Measurements from ENCODE around the gene CAMKMT. TPM values are rescaled to one million over a fixed set of nuclear protein-coding genes. Genes with fewer than 3 reads are reported as not detected.
"Not testable (repeated sequence)": the region's sequence is repeated elsewhere in the genome, so short reads cannot be mapped to it uniquely, and the experiment has no call there.

CAMKMT gene
- total RNA-seq, 1 donor from 2014 or later, result 11.2 TPM

DNA sequence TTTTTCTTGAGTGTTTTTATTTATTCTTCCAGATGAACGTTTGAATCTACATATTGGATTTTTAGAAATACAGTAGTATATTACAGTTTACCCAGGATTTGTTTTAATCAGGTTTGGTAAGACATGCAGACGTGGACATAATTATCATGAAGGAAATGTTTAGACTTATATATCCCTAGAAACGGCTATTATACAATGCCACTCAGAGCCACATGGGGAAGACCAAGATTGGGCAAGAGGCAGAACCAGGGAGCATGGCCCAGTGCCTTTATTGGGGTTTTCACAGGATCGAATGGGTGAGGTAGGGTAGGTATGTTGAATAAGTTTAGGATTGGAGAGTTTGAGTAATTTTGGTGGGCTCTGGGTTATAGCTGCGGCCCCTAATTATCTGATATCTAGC lies 212.2 kb downstream of the CAMKMT start:
- intact Hi-C loops (cut with micrococcal nuclease), result loop anchor here (10.0 kb wide), 2 partner anchors 209 to 991 kb away; partner anchors contain the start of genes CAMKMT and PREPL
- peaks cover 36% of the 10 kb centered on the region for H3K4me1 Mint-ChIP-seq (ENCODE audit: low read depth)
- H3K27ac Mint-ChIP-seq, result no peak overlapping the region
- no peak overlapping the region for H3K4me3 Mint-ChIP-seq (ENCODE audit: low read depth)
- peaks cover 4% of the 10 kb centered on the region for H3K27me3 Mint-ChIP-seq (ENCODE audit: low read depth)
- no peaks in the 10 kb centered on the region for H3K36me3 Mint-ChIP-seq (ENCODE audit: low read depth)
- no peak for DNase-seq (ENCODE audit: low spot score)
- no peaks in the 10 kb centered on the region for H3K9me3 Mint-ChIP-seq

DNA sequence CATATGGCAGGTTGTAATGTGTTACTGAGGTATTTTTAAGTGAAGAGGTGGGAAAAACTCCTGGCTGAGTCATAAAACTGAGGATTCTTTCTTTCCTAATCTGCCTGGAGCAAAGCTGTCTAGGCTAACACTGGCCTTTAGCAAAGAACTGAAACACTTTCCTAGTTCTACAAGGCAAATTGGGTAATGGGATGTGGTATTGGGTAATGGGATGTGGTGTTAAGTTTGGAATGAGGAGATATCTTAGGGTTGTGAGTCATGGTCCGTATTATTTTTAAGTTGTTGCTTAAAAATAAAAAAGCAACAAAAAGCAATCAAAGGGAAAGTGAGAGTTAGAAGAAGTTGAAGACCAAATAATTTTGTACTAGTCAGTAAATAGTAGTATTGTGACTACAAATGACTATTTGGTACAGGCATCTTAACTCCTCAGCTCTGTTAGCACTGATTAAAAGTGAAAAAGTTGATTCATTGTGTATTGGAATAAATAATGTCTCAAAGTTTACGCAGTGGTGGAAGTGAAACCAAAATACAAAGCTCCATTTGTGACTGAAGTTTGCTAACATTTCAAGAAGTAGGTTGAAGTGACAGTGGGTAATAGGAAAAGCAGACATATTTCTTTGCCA lies 216.8 kb downstream of the CAMKMT start:
- Mint-ChIP-seq H3K27ac (peak overlapping the region; percentile 74), H3K36me3 (ENCODE audit: low read depth) (no peaks in the 10 kb centered on the region), H3K4me1 (ENCODE audit: low read depth) (peaks cover 30% of the 10 kb centered on the region), H3K9me3 (no peaks in the 10 kb centered on the region), H3K4me3 (ENCODE audit: low read depth) (peak overlapping the region; percentile 40), H3K27me3 (ENCODE audit: low read depth) (no peaks in the 10 kb centered on the region)
- intact Hi-C loops (cut with micrococcal nuclease), result loop anchor here (1.0 to 10.0 kb wide), 4 partner anchors 38 to 986 kb away; partner anchors contain the start of genes CAMKMT and PREPL
- no peak for DNase-seq (ENCODE audit: low spot score)

- Mint-ChIP-seq H3K27me3 (ENCODE audit: low read depth) (no peaks in the 10 kb centered on the region), H3K27ac (peak overlapping the region; percentile 74), H3K9me3 (no peaks in the 10 kb centered on the region), H3K4me3 (ENCODE audit: low read depth) (peak overlapping the region; percentile 40), H3K4me1 (ENCODE audit: low read depth) (peaks cover 30% of the 10 kb centered on the region), H3K36me3 (ENCODE audit: low read depth) (no peaks in the 10 kb centered on the region)
- no peak for DNase-seq (ENCODE audit: low spot score)
- intact Hi-C loops (cut with micrococcal nuclease), result loop anchor here (1.0 to 10.0 kb wide), 3 partner anchors 37 to 986 kb away; partner anchors contain the start of genes CAMKMT and PREPL
Measured at GRCh38 chr2:44579115-44579836, 217.5 kb downstream of the CAMKMT start.

DNA sequence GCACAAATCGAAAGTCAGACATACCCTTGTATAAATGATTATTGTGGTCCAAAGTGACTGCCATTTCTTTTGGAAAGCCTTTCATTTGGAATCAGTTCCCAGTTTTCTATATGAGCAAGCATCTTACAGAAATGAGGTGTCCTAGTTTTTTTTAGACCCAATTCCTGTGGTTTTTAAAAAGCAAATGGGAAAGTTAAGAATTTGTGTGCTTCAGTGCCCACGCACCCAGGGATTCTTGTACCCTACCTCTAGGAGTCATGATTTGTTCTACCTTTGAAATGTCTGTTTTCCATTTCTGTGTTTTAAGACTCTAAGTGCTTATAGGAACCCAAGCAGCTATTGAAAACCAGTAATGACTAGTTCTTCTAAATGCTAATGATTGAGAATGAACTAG lies 218.1 kb downstream of the CAMKMT start:
- Mint-ChIP-seq H3K4me1 (ENCODE audit: low read depth) (peaks cover 30% of the 10 kb centered on the region), H3K27me3 (ENCODE audit: low read depth) (no peaks in the 10 kb centered on the region), H3K27ac (peak overlapping the region; percentile 42), H3K9me3 (no peaks in the 10 kb centered on the region), H3K4me3 (ENCODE audit: low read depth) (no peak overlapping the region), H3K36me3 (ENCODE audit: low read depth) (no peaks in the 10 kb centered on the region)
- intact Hi-C loops (cut with micrococcal nuclease), result loop anchor here (1.0 to 10.0 kb wide), 3 partner anchors 36 to 985 kb away; partner anchors contain the start of genes CAMKMT and PREPL
- DNase-seq (ENCODE audit: low spot score), result no peak

GRCh38 chr2:44580875-44581515 lies 219.2 kb downstream of the CAMKMT start:
- intact Hi-C loops (cut with micrococcal nuclease), result no loop called here
- Mint-ChIP-seq H3K27me3 (ENCODE audit: low read depth) (no peaks in the 10 kb centered on the region), H3K9me3 (no peaks in the 10 kb centered on the region), H3K4me3 (ENCODE audit: low read depth) (peak overlapping the region; percentile 14), H3K27ac (peak overlapping the region; percentile 38), H3K4me1 (ENCODE audit: low read depth) (peaks cover 32% of the 10 kb centered on the region), H3K36me3 (ENCODE audit: low read depth) (no peaks in the 10 kb centered on the region)
- DNase-seq (ENCODE audit: low spot score), result no peak

DNA sequence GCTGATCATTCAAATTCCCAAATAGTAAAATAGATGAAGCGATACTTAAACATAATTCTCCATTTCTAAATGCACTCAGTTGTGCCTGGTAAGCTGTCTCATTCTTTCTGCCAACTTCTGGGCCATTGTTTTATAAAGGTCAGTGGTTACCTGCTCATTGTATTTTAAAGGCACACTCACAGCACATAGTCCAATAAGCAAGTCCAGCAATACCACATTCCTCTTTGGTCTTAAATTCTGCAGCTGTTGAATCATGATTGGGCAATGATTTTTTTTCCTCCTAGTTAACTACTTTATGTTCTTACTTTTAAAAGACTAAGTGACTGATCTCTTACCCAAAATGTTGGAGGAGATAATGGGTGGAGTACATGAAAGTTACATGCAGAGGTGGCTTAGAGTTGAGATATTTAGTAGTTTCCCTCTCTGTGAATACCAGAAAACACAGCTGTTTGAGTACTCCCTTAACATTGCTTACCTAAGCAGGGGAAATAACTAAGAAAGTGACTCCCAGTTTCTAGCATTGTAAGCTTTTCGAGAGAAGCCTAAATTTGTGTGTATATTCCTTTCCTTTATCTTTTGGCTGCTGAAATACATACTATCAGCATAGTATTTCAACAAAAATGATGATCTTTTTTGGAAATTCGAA lies 220.7 kb downstream of the CAMKMT start:
- no peak for DNase-seq (ENCODE audit: low spot score)
- Mint-ChIP-seq H3K27ac (no peak overlapping the region), H3K4me3 (ENCODE audit: low read depth) (no peak overlapping the region), H3K4me1 (ENCODE audit: low read depth) (peaks cover 35% of the 10 kb centered on the region), H3K36me3 (ENCODE audit: low read depth) (no peaks in the 10 kb centered on the region), H3K9me3 (no peaks in the 10 kb centered on the region), H3K27me3 (ENCODE audit: low read depth) (no peaks in the 10 kb centered on the region)
- intact Hi-C loops (cut with micrococcal nuclease), result no loop called here

- H3K4me3 Mint-ChIP-seq (ENCODE audit: low read depth); H3K4me1 Mint-ChIP-seq (ENCODE audit: low read depth); intact Hi-C loops (cut with micrococcal nuclease); H3K27ac Mint-ChIP-seq; H3K27me3 Mint-ChIP-seq (ENCODE audit: low read depth); H3K36me3 Mint-ChIP-seq (ENCODE audit: low read depth); DNase-seq (ENCODE audit: low spot score); H3K9me3 Mint-ChIP-seq: not testable (repeated sequence)
Measured at GRCh38 chr2:44595615-44596014, 233.9 kb downstream of the CAMKMT start.

- H3K27me3 Mint-ChIP-seq (ENCODE audit: low read depth), result no peaks in the 10 kb centered on the region
- no peak overlapping the region for H3K27ac Mint-ChIP-seq
- DNase-seq (ENCODE audit: low spot score), result no peak
- H3K9me3 Mint-ChIP-seq, result no peaks in the 10 kb centered on the region
- no peaks in the 10 kb centered on the region for H3K36me3 Mint-ChIP-seq (ENCODE audit: low read depth)
- H3K4me1 Mint-ChIP-seq (ENCODE audit: low read depth), result peaks cover 3% of the 10 kb centered on the region
- no peak overlapping the region for H3K4me3 Mint-ChIP-seq (ENCODE audit: low read depth)
- intact Hi-C loops (cut with micrococcal nuclease), result no loop called here
Measured at GRCh38 chr2:44596537-44597320, 235.0 kb downstream of the CAMKMT start.

GRCh38 chr2:44598330-44599119 lies 236.8 kb downstream of the CAMKMT start:
- DNase-seq (ENCODE audit: low spot score), result no peak
- Mint-ChIP-seq H3K27ac (no peak overlapping the region), H3K36me3 (ENCODE audit: low read depth) (no peaks in the 10 kb centered on the region), H3K9me3 (no peaks in the 10 kb centered on the region), H3K4me1 (ENCODE audit: low read depth) (peaks cover 3% of the 10 kb centered on the region), H3K27me3 (ENCODE audit: low read depth) (no peaks in the 10 kb centered on the region), H3K4me3 (ENCODE audit: low read depth) (no peak overlapping the region)
- intact Hi-C loops (cut with micrococcal nuclease), result no loop called here

DNA sequence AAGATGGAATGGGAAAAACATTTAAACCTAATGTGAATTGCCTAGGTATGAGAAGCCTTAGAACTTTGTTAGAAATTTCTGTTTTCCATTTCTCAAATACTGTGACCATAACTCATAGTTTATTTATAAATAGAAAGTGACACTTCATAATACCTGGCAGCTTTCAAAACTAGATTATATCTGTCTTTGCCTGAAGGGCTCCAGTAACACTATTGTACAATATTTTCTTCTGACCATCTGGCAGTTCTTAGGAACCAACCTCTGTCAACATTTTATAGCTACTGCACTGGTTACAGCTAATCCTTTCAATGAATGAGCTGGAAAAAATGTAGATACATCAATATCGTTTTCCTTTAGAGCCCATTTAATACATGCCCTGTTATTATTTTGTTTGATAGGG lies 237.4 kb downstream of the CAMKMT start:
- H3K9me3 Mint-ChIP-seq, result no peaks in the 10 kb centered on the region

DNA sequence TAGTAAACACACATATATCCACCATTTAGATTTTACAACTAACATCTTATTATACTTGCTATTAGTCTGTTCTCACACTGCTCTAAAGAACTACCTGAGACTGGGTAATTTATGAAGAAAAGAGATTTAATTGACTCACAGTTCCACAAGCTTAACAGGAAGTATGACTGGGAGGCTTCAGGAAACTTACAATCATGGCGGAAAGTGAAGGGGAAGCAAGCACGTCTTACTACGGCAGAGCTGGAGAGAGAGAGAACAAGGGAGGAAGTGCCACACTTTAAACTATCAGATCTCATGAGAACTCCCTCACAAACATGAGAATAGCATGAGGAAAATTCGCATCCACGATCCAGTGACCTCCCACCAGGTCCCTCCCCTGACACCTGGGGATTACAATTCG lies 240.7 kb downstream of the CAMKMT start:
- Mint-ChIP-seq H3K4me3 (ENCODE audit: low read depth) (no peak overlapping the region), H3K27me3 (ENCODE audit: low read depth) (peaks cover 2% of the 10 kb centered on the region), H3K9me3 (no peaks in the 10 kb centered on the region), H3K27ac (no peak overlapping the region), H3K36me3 (ENCODE audit: low read depth) (no peaks in the 10 kb centered on the region), H3K4me1 (ENCODE audit: low read depth) (no peaks in the 10 kb centered on the region)
- intact Hi-C loops (cut with micrococcal nuclease), result no loop called here
- DNase-seq (ENCODE audit: low spot score), result no peak

More for the DNA sequence above, 237.4 kb downstream of the CAMKMT start:
- DNase-seq (ENCODE audit: low spot score), result no peak
- Mint-ChIP-seq H3K27me3 (ENCODE audit: low read depth) (no peaks in the 10 kb centered on the region), H3K4me3 (ENCODE audit: low read depth) (no peak overlapping the region), H3K27ac (no peak overlapping the region), H3K36me3 (ENCODE audit: low read depth) (no peaks in the 10 kb centered on the region), H3K4me1 (ENCODE audit: low read depth) (peaks cover 3% of the 10 kb centered on the region)
- intact Hi-C loops (cut with micrococcal nuclease), result no loop called here
